HEK293T (cell line): ENCODE data around the gene NFYC.
"Not testable (repeated sequence)": the region's sequence is repeated elsewhere in the genome, so short reads cannot be mapped to it uniquely, and the experiment has no call there.

Experiments
- ELF4 ChIP-seq: fragments of 450-650 bp; IDR thresholded peaks from 2 replicates; pipeline ENCODE4 v1.6.1; 2017; ENCODE audit warnings: antibody characterized with exemption
- FOXA1 ChIP-seq: fragments of 450-650 bp; IDR thresholded peaks from 2 replicates; pipeline ENCODE4 v1.6.1; 2016; ENCODE audit warnings: mild to moderate bottlenecking
- HDGF ChIP-seq: fragments of 450-650 bp; IDR thresholded peaks from 2 replicates; pipeline ENCODE4 v1.6.1; 2017; ENCODE audit warnings: antibody characterized with exemption, borderline replicate concordance
- NFRKB ChIP-seq: fragments of 450-650 bp; IDR thresholded peaks from 2 replicates; pipeline ENCODE4 v1.6.1; 2016; ENCODE audit warnings: mild to moderate bottlenecking, moderate library complexity

DNA sequence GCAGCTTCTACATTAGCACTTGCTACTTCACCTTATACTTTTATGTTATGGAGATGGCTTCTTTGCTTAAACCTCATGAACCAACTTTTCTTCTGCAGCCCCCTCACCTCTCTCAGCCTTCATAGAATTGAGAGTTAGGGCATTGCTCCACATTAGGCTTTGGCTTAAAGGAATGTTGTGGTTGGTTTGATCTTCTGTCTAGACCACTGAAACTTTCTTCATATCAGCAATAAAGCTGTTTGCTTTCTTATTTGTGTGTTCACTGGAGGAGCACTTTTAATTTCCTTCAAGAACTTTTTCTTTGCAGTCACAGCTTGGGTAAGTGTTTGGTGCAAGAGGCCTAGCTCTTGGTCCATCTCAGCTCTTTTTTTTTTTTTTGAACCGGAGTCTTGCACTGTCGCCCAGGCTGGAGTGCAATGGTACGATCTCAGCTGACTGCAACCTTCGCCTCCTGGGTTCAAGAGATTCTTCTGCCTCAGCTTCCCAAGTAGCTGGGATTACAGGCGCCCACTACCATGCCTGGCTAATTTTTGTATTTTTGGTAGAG, 37.9 kb downstream of the NFYC start:
- not testable (repeated sequence) for TF ChIP-seq NFRKB, FOXA1, ELF4, HDGF
